ENCODE results near the gene KAT6B. TPM values are rescaled to one million over a fixed set of nuclear protein-coding genes. Genes with fewer than 3 reads are reported as not detected.

KAT6B gene
- total RNA-seq, 1 experiment from 2014 or later, result 21.1 TPM

DNA sequence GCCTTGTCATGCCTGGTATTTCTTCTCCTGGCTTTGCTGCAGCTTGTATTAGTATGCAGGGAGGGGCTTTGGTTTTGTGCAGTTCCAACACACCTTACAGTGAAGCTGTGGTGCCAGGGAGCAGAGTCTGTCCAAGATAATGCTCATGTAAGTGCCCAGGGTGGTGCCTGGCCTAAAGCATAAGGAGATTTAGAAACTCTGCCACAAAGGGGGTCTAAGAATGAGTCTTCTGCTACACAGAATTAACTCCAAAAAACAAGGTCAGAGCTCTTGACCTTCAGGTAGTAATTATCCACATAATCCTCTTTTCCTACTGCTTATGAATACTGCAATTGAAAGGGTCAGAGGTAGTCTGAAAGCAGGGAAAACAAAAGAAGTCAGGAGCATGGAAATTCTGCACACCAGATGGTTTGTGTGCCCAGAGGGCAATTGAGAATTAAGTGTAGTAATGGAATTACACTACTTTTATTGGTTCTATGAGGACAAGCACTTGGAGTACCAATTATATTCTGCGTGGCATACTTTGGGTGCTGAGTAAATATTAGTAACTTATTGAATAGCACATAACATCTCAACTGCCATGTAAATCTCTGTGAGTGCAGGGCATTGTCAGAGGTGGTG is 121.5 kb downstream of the KAT6B start:
- H3K27me3 ChIP-seq, result no peaks in the 10 kb centered on the region
- H3K4me3 ChIP-seq, result no peak overlapping the region
- no peak for DNase-seq
- H3K4me1 ChIP-seq, result peaks cover 7% of the 10 kb centered on the region; the same call in 1 of the 2 replicates
- 0 out of 2 replicates have a peak, but pooled peaks cover 2% of the 10 kb centered on the region for H3K9me3 ChIP-seq (replicated peaks)
- H3K27ac ChIP-seq, result no peak overlapping the region
- H3K36me3 ChIP-seq, result no peaks in the 10 kb centered on the region

DNA sequence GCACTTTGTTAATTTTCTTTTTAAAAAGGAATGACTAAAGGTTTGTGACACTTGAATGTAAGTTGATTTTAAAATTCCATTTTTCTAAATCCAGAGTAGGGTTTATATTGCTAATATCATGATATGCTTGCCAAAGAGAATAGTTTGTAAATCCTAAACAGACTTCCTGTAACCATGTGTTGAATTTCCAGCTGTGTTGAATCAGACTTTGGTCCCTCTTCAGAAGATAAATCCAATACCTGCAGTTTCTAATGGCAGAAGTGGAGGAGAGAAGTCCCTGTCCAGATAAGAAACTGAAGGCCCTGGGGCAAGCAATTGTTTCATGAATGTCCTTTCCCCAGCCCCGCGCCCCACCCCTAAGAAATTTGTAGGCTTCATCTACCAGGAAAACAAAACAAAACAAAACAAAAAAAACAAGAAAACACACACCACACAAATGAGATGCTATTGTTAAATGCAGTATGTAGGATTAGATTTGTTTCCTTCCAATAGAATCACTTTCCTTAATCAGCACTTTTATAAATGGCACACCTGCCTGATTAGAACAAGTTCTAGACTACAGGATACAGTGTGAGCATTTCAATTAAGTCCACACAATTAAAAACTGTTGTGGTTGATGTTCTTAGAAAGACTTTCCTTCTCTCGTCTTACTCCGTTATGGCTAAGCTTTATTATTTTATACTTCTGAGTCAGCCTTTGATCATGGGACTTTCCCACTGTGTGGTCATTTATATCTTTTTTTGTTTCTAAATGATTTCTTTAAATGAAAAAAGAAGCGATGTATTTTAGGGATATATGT is 122.8 kb downstream of the KAT6B start:
- no peaks in the 10 kb centered on the region for H3K27me3 ChIP-seq
- no peak overlapping the region for H3K4me3 ChIP-seq
- H3K27ac ChIP-seq, result no peak overlapping the region
- H3K4me1 ChIP-seq, result peaks cover 11% of the 10 kb centered on the region
- 0 out of 2 replicates have a peak, but pooled peaks cover 2% of the 10 kb centered on the region for H3K9me3 ChIP-seq (replicated peaks)
- no peaks in the 10 kb centered on the region for H3K36me3 ChIP-seq
- DNase-seq, result no peak

DNA sequence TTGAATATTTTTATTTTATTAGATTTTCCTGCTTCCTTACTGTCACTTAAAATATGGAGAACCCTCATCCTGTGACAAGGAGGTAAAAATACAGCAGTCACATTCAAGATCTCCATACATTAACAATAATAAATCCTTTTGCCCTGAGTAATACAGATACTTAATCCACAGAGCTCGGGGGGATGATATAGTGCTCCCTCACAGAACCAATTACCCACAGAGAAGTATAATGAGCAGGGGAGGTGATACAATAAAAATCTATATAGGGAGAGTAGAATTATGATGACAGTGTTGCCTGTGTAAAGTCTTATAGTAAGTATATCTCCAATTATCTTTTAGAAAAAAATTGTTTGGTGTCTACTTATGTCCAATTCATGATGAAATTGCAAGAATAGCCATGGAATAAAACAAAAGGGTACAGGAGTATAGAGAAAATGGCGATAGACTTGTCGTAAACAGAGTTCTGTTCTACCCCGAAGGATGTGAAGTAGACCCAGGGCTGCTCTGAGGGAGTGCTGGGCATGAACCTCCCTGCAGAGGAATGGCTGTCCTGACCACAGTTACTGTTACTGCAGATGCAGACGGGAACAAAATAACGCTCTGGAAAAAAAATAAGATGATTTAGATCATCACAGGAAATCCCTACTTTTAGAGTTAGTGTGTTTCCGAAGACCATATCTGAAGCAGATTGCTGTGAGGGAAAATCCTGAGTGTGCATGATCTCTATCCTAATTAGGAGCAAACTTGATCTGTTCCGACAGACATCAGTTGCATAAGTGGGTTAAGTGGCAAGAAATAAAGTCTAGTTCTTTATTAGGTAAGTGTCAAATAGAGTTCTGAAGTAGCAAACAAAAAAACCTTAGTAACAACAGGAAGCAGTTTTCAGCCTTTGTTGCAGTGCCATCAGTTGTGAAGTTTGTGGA is 123.7 kb downstream of the KAT6B start:
- Histone ChIP-seq H3K27me3 (no peaks in the 10 kb centered on the region), H3K9me3 (replicated peaks) (0 out of 2 replicates have a peak, but pooled peaks cover 2% of the 10 kb centered on the region), H3K4me1 (peaks cover 14% of the 10 kb centered on the region), H3K36me3 (no peaks in the 10 kb centered on the region), H3K27ac (no peak overlapping the region), H3K4me3 (no peak overlapping the region)
- DNase-seq, result no peak

DNA sequence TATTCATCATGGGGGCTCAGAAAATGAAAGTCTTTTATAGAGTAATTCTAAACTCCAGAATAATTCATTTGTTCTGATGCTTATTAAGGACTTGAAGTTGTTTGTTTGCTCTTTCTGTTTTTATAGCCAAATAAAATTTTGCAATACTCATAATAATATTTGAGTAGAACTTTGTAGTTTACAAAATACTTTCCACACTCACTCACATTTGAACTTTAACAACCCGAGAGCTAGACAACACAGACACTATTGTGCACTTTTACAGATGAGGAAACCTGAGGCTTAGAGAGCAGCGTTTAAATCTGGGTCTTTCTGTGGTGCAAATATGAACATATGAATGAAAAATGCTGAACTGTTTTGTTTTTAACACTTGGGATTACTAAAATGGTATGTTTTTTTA is 126.8 kb downstream of the KAT6B start:
- Histone ChIP-seq H3K4me3 (no peak overlapping the region), H3K9me3 (replicated peaks) (0 out of 2 replicates have a peak, but pooled peaks cover 2% of the 10 kb centered on the region), H3K4me1 (peaks cover 7% of the 10 kb centered on the region), H3K36me3 (no peaks in the 10 kb centered on the region), H3K27me3 (no peaks in the 10 kb centered on the region), H3K27ac (no peak overlapping the region)
- DNase-seq, result peak in 1 of 2 experiments; percentile 24

DNA sequence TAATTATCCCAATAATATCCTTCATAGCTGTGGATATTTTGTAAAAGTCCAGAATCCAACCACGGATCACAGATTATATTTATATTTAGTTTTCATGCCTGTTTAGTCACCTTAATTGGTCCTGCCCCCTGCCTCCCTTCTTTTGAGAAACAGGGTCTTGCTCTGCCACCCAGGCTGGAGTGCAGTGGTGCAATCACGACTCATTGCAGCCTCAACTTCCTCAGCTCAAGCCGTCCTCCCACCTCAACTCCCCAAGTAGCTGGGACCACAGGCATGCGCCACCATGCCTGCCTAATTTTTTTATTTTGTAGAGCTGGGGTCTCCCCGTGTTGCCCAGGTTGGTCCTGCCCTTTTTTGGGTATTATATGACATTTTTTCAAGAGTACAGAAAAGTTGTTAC is 129.4 kb downstream of the KAT6B start:
- no peaks in the 10 kb centered on the region for H3K27me3 ChIP-seq
- no peak for DNase-seq
- no peak overlapping the region for H3K27ac ChIP-seq
- H3K4me1 ChIP-seq, result peaks cover 7% of the 10 kb centered on the region
- H3K4me3 ChIP-seq, result no peak overlapping the region
- H3K9me3 ChIP-seq (replicated peaks), result no peaks in the 10 kb centered on the region
- H3K36me3 ChIP-seq, result peaks cover 4% of the 10 kb centered on the region

DNA sequence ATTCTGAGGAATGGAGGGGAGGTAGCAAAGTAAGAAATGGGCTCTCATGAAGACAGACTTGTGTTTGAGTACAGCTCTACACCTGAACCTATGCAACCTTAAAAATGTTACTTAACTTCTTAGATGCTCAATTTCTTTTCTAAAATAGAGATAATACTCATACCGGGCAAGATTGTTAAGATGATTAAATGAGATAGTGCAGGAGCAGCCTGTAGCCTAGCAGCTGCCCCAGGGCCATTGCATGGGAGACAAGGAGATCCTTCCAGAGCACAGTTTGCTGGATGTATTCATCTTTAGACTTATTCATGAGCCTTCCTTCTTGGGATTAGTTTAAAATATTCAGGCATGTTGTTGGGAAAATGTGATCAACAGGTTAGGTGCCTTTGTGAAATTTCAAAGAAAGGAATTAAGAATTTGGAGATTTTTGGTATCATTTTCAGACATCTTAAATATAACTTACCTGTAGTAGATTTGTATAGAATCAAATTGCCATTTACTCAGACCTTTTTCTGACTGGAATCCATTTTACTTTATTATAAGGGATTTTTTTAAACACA is 130.2 kb downstream of the KAT6B start:
- Histone ChIP-seq H3K9me3 (replicated peaks) (no peaks in the 10 kb centered on the region), H3K4me3 (no peak overlapping the region), H3K27ac (no peak overlapping the region), H3K4me1 (peaks cover 7% of the 10 kb centered on the region), H3K36me3 (peaks cover 4% of the 10 kb centered on the region), H3K27me3 (no peaks in the 10 kb centered on the region)
- no peak for DNase-seq

DNA sequence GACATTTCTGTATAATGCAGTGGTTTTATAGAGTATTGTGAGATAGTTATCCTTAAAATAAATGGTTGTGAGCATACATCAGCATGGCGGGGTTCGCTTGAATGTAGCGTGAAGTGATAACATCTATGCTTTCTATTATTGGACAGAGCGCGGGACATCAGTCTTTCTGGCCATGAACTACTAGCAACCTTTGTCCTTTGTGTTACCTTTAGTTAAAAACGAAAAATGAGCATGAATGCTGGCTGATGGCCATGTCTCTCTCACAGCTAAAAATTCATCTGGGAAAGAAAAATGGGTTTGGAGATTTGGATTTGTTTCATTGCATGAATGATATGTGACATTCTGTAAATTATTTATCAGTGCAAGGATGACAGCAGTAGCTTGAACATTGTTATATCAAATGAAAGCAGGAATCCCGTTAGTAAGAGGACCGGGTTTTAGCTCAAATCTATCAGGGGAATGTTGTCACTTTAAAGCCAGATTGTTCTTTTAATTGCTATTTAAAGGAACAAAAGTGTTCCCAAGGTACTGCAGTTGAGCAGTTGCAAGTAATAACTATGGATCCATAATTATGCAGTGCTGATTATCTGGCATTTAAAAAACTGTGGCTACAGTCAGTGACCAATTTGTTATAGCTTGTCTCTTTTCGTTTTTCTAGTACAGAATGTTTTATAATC is 131.0 kb downstream of the KAT6B start:
- no peak overlapping the region for H3K27ac ChIP-seq
- peaks cover 7% of the 10 kb centered on the region for H3K4me1 ChIP-seq
- no peak overlapping the region for H3K4me3 ChIP-seq
- no peaks in the 10 kb centered on the region for H3K27me3 ChIP-seq
- peaks cover 4% of the 10 kb centered on the region for H3K36me3 ChIP-seq
- H3K9me3 ChIP-seq (replicated peaks), result no peaks in the 10 kb centered on the region
- no peak for DNase-seq

DNA sequence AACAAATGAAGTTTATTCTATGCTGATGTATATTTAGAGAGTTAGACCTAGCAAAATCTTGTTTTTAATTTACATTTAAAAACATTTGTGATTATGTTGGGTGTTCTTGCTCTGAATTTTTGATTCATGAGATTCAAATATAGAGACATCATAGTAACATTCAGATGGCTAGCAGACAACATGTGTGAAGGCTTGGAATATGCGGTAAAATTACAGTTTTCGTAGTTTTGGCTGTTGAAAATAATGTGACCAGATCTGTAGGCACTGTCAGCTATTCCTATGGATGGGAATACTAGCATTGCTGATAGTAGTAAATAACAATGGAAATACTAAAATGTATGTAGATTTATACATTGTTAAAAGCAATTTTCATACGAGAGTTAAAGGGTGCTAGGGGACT is 131.9 kb downstream of the KAT6B start:
- H3K36me3 ChIP-seq, result peaks cover 4% of the 10 kb centered on the region
- H3K4me1 ChIP-seq, result peaks cover 7% of the 10 kb centered on the region
- H3K4me3 ChIP-seq, result no peak overlapping the region
- no peak overlapping the region for H3K27ac ChIP-seq
- H3K9me3 ChIP-seq (replicated peaks), result no peaks in the 10 kb centered on the region
- no peaks in the 10 kb centered on the region for H3K27me3 ChIP-seq
- no peak for DNase-seq

DNA sequence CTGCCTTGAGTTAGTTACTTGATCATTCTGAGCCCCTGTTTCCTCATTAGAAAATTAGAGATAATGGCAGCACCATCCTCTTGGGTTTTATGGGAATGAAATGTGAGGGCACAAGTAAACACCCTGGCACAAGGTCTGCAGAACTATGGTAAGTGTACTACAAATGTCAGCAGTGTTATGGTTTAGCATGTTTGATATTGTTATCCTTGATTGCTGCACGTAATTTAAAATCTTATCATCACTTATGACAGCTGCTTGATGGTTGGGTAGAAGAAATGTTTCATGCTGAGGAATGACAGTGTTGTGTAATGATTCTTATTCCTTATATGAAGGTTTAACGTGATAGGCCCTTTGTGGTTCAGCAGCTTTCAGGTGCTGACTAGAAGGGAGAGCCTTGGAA is 134.3 kb downstream of the KAT6B start:
- DNase-seq, result no peak
- Histone ChIP-seq H3K27me3 (no peaks in the 10 kb centered on the region), H3K9me3 (replicated peaks) (no peaks in the 10 kb centered on the region), H3K4me1 (no peaks in the 10 kb centered on the region), H3K36me3 (peaks cover 4% of the 10 kb centered on the region), H3K27ac (no peak overlapping the region), H3K4me3 (no peak overlapping the region)

DNA sequence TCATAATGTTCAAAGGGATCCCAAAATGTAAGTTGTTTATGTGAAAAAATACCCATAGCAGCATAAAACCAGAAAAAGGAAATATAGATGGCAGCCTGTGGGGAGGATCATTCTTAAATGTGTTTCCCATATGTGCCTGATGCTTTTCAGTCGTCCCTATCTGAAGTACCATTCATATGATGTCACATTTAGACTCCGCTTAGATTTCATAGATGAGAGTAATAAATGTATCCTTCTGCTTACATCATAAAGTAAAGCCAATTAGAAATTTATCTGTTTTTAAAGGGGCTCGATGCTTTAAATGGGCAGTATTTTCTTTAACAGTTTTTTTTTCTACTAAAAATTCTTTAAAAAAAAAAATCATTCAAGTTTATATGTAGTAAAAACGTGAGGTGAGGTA is 136.1 kb downstream of the KAT6B start:
- H3K36me3 ChIP-seq, result peaks cover 4% of the 10 kb centered on the region
- no peak for DNase-seq
- no peaks in the 10 kb centered on the region for H3K27me3 ChIP-seq
- H3K4me1 ChIP-seq, result no peaks in the 10 kb centered on the region; the same call in 1 of the 2 replicates
- no peak overlapping the region for H3K4me3 ChIP-seq
- no peaks in the 10 kb centered on the region for H3K9me3 ChIP-seq (replicated peaks)
- H3K27ac ChIP-seq, result no peak overlapping the region

DNA sequence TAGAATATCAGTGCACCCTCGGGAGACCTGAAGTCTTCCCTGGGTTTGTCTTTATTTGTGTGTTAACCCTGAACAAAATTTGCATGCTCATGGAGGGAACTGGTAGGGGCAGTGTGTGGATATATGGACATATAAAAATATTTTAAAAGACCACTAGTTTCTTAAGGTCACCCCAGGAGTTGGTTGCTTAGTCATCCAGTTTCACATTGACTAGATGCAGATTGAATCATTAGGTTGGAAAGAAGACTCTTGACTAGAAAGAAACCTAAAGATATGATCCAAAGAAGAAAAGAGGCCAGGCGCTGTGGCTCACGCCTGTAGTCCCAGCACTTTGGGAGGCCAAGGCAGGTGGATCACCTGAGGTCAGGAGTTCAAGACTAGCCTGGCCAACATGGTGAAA is 137.1 kb downstream of the KAT6B start:
- DNase-seq, result no peak
- H3K27ac ChIP-seq, result no peak overlapping the region
- no peaks in the 10 kb centered on the region for H3K27me3 ChIP-seq
- peaks cover 9% of the 10 kb centered on the region for H3K4me1 ChIP-seq
- H3K4me3 ChIP-seq, result no peak overlapping the region
- H3K36me3 ChIP-seq, result peaks cover 4% of the 10 kb centered on the region
- no peaks in the 10 kb centered on the region for H3K9me3 ChIP-seq (replicated peaks)

DNA sequence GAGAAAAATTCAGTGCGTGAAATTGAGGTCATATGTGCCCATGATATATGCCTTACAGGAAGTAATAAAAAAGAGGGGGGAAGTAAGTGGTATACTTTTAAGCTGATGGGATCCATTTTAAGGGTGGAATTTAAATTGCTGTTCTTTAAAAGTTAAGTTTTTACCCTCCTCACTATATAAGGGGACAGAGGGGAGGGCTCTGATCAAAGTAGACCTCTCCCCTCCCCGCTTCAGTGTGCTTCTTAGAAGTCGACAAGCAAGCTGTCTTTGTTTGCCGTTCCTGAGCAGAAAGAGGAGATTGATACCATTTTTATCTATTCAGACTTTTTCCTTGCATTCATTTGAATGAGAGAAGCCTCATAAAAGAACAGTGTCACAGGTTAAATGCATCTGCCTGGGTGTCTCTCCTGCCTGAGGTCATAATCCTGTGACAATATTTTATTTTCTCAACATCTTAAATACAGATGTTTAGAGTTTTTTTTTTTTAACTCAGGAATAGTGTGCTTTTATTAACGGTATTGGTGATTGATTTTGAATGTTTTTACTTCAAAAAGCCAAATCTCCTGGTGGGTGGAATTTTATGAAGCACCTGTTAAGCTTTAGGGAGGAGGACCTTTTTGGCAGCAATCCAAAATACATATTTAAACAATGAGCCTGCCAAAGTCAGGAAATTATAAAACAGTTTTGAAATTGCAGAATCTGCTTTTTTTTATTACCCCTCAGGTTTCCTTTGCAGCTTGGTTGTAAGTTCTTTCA is 141.7 kb downstream of the KAT6B start:
- Histone ChIP-seq H3K4me3 (no peak overlapping the region), H3K9me3 (replicated peaks) (no peaks in the 10 kb centered on the region), H3K27ac (no peak overlapping the region), H3K27me3 (no peaks in the 10 kb centered on the region), H3K4me1 (peaks cover 16% of the 10 kb centered on the region), H3K36me3 (no peaks in the 10 kb centered on the region; the same call in 1 of the 2 replicates)
- DNase-seq, result peak in 1 of 2 experiments; percentile 57

DNA sequence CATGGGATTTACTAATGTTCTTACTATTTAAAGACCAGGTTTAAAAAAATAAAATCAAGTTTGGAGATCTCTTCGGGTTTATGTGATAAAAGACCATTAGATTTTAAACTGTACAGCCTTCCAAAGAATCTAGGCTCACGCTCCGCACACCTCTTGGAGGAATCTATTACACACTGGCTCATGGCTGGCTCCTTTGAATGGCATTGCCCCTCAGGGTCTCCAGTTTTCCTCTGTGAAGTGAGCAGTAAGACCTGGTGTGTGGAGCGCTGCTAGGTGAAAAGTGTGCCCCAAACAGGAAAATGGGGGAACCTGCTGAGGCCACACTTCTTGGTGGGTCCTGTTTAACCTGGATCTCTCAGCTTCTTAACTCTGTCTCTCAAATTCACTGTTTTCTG is 142.3 kb downstream of the KAT6B start:
- DNase-seq, result peak in 1 of 2 experiments; percentile 27
- Histone ChIP-seq H3K4me3 (no peak overlapping the region), H3K9me3 (replicated peaks) (no peaks in the 10 kb centered on the region), H3K27ac (no peak overlapping the region), H3K27me3 (no peaks in the 10 kb centered on the region), H3K36me3 (peaks cover 3% of the 10 kb centered on the region; the same call in 1 of the 2 replicates), H3K4me1 (peaks cover 16% of the 10 kb centered on the region)
